Panc1 (cell line): ENCODE measurements around the gene PTPN9. TPM values are rescaled to one million over a fixed set of nuclear protein-coding genes. Genes with fewer than 3 reads are reported as not detected.

Experiments
- ATAC-seq: fragments of 200-7000 bp; cut with Tn5 transposase; 2 replicates; pipeline ENCODE4 v1.9.1; 2020; ENCODE audit warnings: mild to moderate bottlenecking, moderate library complexity
- BruUV-seq: library from RNA; stranded (reverse); fragments of 400-500 nt; replicated peaks from 2 replicates; lab custom pipeline; 2021; lab: Mats Ljungman, UMichigan
- CTCF ChIA-PET: fragments of 300-600 bp; sonication (Branson Sonifier 250); formaldehyde crosslinking; loops from one replicate; lab custom pipeline; 2022; ENCODE audit warnings: antibody characterized with exemption; lab: Charles Lee
- POLR2A ChIA-PET: fragments of 300-600 bp; sonication (Branson Sonifier 250); formaldehyde crosslinking; loops from one replicate; lab custom pipeline; 2022; ENCODE audit warnings: antibody characterized with exemption; lab: Charles Lee
- DNase-seq: peaks from one replicate; pipeline ENCODE4 v3.0.0-alpha.2; 2010; ENCODE audit warnings: low read depth, low spot score
- H3K27ac ChIP-seq: 2 replicates; pipeline ENCODE4 v1.5.1; 2011; ENCODE audit warnings: mild to moderate bottlenecking, low read length, inconsistent platforms
- H3K27me3 ChIP-seq: fragments of 200-500 bp; sonication (Bioruptor generic); 2 replicates; pipeline ENCODE4 v1.6.0; 2014; ENCODE audit warnings: low read length, inconsistent platforms; ENCODE audit not compliant: control insufficient read depth, insufficient read depth
- H3K36me3 ChIP-seq: fragments of 200-500 bp; sonication (Bioruptor generic); 2 replicates; pipeline ENCODE4 v1.5.1; 2014; ENCODE audit warnings: inconsistent platforms, mild to moderate bottlenecking, low read length, moderate library complexity; ENCODE audit not compliant: control insufficient read depth, insufficient read depth
- H3K4me1 ChIP-seq: 2 replicates; pipeline ENCODE4 v1.5.1; 2011; ENCODE audit warnings: inconsistent platforms, mild to moderate bottlenecking, low read length, moderate library complexity; ENCODE audit not compliant: control insufficient read depth, insufficient read depth
- H3K4me3 ChIP-seq, 2 experiments: 2 replicates each; pipeline ENCODE4 v1.5.1; 2011 to 2012; ENCODE audit warnings: low read depth in 2 of 2, low read length in 2 of 2, mild to moderate bottlenecking in 2 of 2, inconsistent platforms in 1 of 2, moderate library complexity in 1 of 2
- H3K9me3 ChIP-seq: fragments of 200-500 bp; sonication (Bioruptor generic); 2 replicates; pipeline ENCODE4 v1.5.1; 2014; ENCODE audit warnings: low read depth, mild to moderate bottlenecking, inconsistent platforms, low read length, moderate library complexity; ENCODE audit not compliant: control insufficient read depth, insufficient read depth
- POLR2AphosphoS5 ChIP-seq: IDR thresholded peaks from 2 replicates; pipeline ENCODE4 v1.6.1; 2012; ENCODE audit warnings: mild to moderate bottlenecking, low read depth, low read length, moderate library complexity
- SIN3A ChIP-seq: IDR thresholded peaks from 2 replicates; pipeline ENCODE4 v1.6.1; 2012; ENCODE audit warnings: low read depth, mild to moderate bottlenecking, low read length, moderate library complexity, borderline replicate concordance; ENCODE audit not compliant: insufficient read depth
- TCF7L2 ChIP-seq: IDR thresholded peaks from 2 replicates; pipeline ENCODE4 v1.6.1; 2011; ENCODE audit warnings: mild to moderate bottlenecking, low read depth, low read length, inconsistent platforms
- in situ Hi-C: cut with HindIII; loops from 2 replicates; pipeline ENCODE4 v1.10.0; 2016; ENCODE audit warnings: low sequenced_read_pairs, low pct_unique_long_range_greater_than_20kb
- intact Hi-C: fragments of 100-400 bp; cut with micrococcal nuclease; formaldehyde crosslinking; loops from one replicate; pipeline ENCODE4 v1.10.0; 2022; ENCODE audit not compliant: unreplicated experiment
- total RNA-seq: library from RNA; stranded (reverse); gene quantifications from one replicate; pipeline ENCODE4 v1.2.1, GENCODE V29; 2021; ENCODE audit not compliant: unreplicated experiment
- TF ChIP-seq, protein P1 (sequence below), 2 experiments: IDR thresholded peaks; 2 replicates each; pipeline ENCODE4 v1.6.1; 2011 to 2012; ENCODE audit warnings: low read depth in 2 of 2, control low read depth in 1 of 2, low read length in 1 of 2, mild to moderate bottlenecking in 1 of 2, moderate library complexity in 1 of 2; ENCODE audit not compliant: insufficient read depth in 1 of 2
- TF ChIP-seq, protein P2 (sequence below): fragments of 450-650 bp; IDR thresholded peaks from 2 replicates; pipeline ENCODE4 v1.5.1; 2017; ENCODE audit warnings: mild to moderate bottlenecking

PTPN9 gene
- total RNA-seq, 1 experiment from 2014 or later = 38.4 TPM

DNA sequence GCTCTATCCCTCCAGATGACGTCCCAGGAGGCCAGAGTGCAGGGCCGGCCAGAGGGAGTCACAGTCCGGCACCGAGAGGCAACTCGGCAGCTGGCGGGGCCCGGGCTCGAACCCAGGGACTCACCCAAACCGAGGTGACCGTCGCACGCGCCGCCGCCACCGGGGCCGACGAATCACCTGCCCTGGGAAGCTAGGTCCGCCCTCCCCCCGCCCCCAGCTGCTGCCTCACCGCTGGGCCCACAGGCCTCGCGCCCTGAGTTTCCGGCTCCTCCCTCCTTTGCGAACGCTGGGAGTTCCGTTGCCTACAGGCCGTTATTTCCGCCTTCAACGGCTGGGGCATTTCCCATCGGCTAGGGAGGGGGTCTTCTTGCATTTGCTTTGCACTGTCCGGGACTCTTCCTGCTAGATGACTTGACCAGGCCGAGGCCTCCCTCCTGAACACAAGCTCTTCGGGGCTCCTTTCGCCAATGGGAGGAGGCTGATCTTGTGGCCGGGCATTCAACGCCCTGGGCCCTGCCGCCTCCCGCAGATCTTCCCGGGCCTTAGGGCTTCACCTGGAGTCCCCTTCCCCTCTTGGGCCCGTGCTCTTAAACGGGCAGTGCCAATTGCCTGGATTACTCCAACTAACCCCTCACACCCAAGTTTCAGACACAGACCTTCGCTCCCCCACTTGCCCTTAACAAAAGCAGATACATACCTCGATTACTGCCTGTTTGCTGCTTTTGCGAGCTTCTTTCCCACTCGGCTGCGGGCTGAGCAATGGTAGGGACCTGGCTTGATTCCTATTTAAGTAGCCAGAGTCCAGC is 46.6 kb upstream of the PTPN9 start, which contains the start of gene SNUPN:
Gene SNUPN (minus strand): TSS at position 184 of the 806 bp plus-strand sequence. CDS start 4,674 bp downstream, outside the sequence.
- peak; percentile 69 for DNase-seq
- in situ Hi-C loops (no loop called here), intact Hi-C loops (no loop called here)
- H3K4me1 ChIP-seq = peaks cover 18% of the 10 kb centered on the region
- peak; percentile 97 for ATAC-seq
- ChIA-PET CTCF (no interaction called here), POLR2A (interaction anchor here (0.6 to 1.2 kb wide), 5 partner anchors 11 to 174 kb away, joined by 3 to 21 read pairs (median 3); partner anchors contain the start of gene SIN3A)
- peak; percentile 97 for TF ChIP-seq POLR2AphosphoS5
- TF ChIP-seq, protein P1, sequence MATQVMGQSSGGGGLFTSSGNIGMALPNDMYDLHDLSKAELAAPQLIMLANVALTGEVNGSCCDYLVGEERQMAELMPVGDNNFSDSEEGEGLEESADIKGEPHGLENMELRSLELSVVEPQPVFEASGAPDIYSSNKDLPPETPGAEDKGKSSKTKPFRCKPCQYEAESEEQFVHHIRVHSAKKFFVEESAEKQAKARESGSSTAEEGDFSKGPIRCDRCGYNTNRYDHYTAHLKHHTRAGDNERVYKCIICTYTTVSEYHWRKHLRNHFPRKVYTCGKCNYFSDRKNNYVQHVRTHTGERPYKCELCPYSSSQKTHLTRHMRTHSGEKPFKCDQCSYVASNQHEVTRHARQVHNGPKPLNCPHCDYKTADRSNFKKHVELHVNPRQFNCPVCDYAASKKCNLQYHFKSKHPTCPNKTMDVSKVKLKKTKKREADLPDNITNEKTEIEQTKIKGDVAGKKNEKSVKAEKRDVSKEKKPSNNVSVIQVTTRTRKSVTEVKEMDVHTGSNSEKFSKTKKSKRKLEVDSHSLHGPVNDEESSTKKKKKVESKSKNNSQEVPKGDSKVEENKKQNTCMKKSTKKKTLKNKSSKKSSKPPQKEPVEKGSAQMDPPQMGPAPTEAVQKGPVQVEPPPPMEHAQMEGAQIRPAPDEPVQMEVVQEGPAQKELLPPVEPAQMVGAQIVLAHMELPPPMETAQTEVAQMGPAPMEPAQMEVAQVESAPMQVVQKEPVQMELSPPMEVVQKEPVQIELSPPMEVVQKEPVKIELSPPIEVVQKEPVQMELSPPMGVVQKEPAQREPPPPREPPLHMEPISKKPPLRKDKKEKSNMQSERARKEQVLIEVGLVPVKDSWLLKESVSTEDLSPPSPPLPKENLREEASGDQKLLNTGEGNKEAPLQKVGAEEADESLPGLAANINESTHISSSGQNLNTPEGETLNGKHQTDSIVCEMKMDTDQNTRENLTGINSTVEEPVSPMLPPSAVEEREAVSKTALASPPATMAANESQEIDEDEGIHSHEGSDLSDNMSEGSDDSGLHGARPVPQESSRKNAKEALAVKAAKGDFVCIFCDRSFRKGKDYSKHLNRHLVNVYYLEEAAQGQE (IDR thresholded peaks at IDR 0.05; ENCODE audit: insufficient read depth in 1 of 2, low read depth in 2 of 2, low read length in 1 of 2) = no peak
- TF ChIP-seq SIN3A = peak; percentile 63; the same call in 1 of the 2 replicates
- TF ChIP-seq, protein P2, sequence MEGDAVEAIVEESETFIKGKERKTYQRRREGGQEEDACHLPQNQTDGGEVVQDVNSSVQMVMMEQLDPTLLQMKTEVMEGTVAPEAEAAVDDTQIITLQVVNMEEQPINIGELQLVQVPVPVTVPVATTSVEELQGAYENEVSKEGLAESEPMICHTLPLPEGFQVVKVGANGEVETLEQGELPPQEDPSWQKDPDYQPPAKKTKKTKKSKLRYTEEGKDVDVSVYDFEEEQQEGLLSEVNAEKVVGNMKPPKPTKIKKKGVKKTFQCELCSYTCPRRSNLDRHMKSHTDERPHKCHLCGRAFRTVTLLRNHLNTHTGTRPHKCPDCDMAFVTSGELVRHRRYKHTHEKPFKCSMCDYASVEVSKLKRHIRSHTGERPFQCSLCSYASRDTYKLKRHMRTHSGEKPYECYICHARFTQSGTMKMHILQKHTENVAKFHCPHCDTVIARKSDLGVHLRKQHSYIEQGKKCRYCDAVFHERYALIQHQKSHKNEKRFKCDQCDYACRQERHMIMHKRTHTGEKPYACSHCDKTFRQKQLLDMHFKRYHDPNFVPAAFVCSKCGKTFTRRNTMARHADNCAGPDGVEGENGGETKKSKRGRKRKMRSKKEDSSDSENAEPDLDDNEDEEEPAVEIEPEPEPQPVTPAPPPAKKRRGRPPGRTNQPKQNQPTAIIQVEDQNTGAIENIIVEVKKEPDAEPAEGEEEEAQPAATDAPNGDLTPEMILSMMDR = no peak
- no peak for TF ChIP-seq TCF7L2
- peak within 1 kb of the TSS; percentile 86 to 91 for H3K4me3 ChIP-seq
- no peaks in the 10 kb centered on the region for H3K9me3 ChIP-seq
- BruUV-seq = TSS peak; percentile 98
- H3K27ac ChIP-seq = peak within 1 kb of the TSS; percentile 100
- H3K27me3 ChIP-seq = no peaks in the 10 kb centered on the region
- no peaks in the 10 kb centered on the region for H3K36me3 ChIP-seq

DNA sequence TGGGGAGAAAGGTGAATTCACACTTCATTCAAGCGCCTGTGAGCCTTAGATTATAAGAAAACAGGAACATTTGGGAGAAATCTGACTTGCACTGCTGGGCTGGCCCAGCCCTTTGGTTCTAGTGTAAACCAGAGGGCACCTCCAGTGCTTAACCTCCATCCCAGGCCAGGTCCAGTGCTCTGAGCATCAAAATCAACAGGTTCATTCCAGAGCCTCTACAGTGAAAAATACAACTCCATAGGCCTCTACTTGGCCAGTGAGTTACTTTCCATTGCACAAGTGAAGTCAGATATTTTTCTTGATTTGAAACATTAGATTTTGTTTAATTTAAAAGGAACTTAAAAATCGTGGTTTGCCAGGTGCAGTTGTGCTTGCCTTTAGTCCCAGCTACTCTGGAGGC is 43.4 kb upstream of the PTPN9 start:
- Histone ChIP-seq H3K36me3 (peaks cover 14% of the 10 kb centered on the region), H3K4me3 (no peak overlapping the region), H3K27ac (no peak overlapping the region), H3K9me3 (no peaks in the 10 kb centered on the region), H3K27me3 (no peaks in the 10 kb centered on the region), H3K4me1 (peaks cover 14% of the 10 kb centered on the region)
- TF ChIP-seq TCF7L2 (no peak), POLR2AphosphoS5 (no peak), SIN3A (no peak)
- TF ChIP-seq, protein P1 (IDR thresholded peaks at IDR 0.05; ENCODE audit: insufficient read depth in 1 of 2, low read depth in 2 of 2, low read length in 1 of 2) = no peak
- TF ChIP-seq, protein P2 = no peak
- BruUV-seq = TSS peak; percentile 57
- no peak for DNase-seq
- ChIA-PET POLR2A (no interaction called here), CTCF (no interaction called here)
- ATAC-seq = no peak
- in situ Hi-C loops (no loop called here), intact Hi-C loops (no loop called here)
